H9 (cell line): Measurements from ENCODE around the gene CORO2B. TPM values are rescaled to one million over a fixed set of nuclear protein-coding genes. Genes with fewer than 3 reads are reported as not detected.

Source experiments
- DNase-seq: peaks from one replicate; pipeline ENCODE4 v3.0.0-alpha.2; 2017
- H2AFZ ChIP-seq: one replicate; pipeline ENCODE4 v1.6.1; 2013; ENCODE audit warnings: mild to moderate bottlenecking, low read length, control low read depth, moderate library complexity
- H2AK5ac ChIP-seq: 2 replicates; pipeline ENCODE4 v1.6.1; 2013; ENCODE audit warnings: low read length, control low read depth, mixed read lengths; ENCODE audit not compliant: insufficient read length
- H2BK120ac ChIP-seq: one replicate; pipeline ENCODE4 v1.6.1; 2013; ENCODE audit warnings: low read depth, mild to moderate bottlenecking, low read length, control low read depth, inconsistent platforms; ENCODE audit not compliant: poor library complexity, severe bottlenecking
- H2BK12ac ChIP-seq: 2 replicates; pipeline ENCODE4 v1.6.1; 2013; ENCODE audit warnings: low read length, control low read depth, mixed read lengths, low read depth; ENCODE audit not compliant: insufficient read length
- H2BK15ac ChIP-seq: 2 replicates; pipeline ENCODE4 v1.6.1; 2013; ENCODE audit warnings: low read depth, low read length, control low read depth
- H2BK20ac ChIP-seq: one replicate; pipeline ENCODE4 v1.6.1; 2013; ENCODE audit warnings: low read depth, mild to moderate bottlenecking, low read length, control low read depth, inconsistent platforms; ENCODE audit not compliant: poor library complexity, severe bottlenecking
- H2BK5ac ChIP-seq: 2 replicates; pipeline ENCODE4 v1.6.1; 2013; ENCODE audit warnings: low read length, control low read depth, mixed read lengths; ENCODE audit not compliant: insufficient read length
- H3K14ac ChIP-seq: 2 replicates; pipeline ENCODE4 v1.6.1; 2013; ENCODE audit warnings: low read length, control low read depth; ENCODE audit not compliant: insufficient read depth
- H3K18ac ChIP-seq: 2 replicates; pipeline ENCODE4 v1.6.1; 2013; ENCODE audit warnings: low read depth, mild to moderate bottlenecking, mixed read lengths, low read length, control low read depth; ENCODE audit not compliant: insufficient read length
- H3K23ac ChIP-seq: 2 replicates; pipeline ENCODE4 v1.6.1; 2013; ENCODE audit warnings: low read length, control low read depth, mixed read lengths, low read depth; ENCODE audit not compliant: insufficient read length
- H3K23me2 ChIP-seq: 2 replicates; pipeline ENCODE4 v1.6.1; 2013; ENCODE audit warnings: low read depth, mild to moderate bottlenecking, mixed read lengths, low read length, control low read depth; ENCODE audit not compliant: insufficient read length, poor library complexity, severe bottlenecking
- H3K27ac ChIP-seq: 2 replicates; pipeline ENCODE4 v1.5.1; 2013; ENCODE audit warnings: low read length, control low read depth, mixed read lengths, low read depth; ENCODE audit not compliant: insufficient read length
- H3K27me3 ChIP-seq: 2 replicates; pipeline ENCODE4 v1.6.1; 2013; ENCODE audit warnings: low read length, control low read depth, inconsistent platforms; ENCODE audit not compliant: insufficient read depth
- H3K4ac ChIP-seq: 2 replicates; pipeline ENCODE4 v1.6.1; 2013; ENCODE audit warnings: low read depth, mild to moderate bottlenecking, control low read depth, inconsistent platforms, low read length, moderate library complexity
- H3K4me1 ChIP-seq: 2 replicates; pipeline ENCODE4 v1.6.1; 2013; ENCODE audit warnings: low read length, control low read depth, inconsistent platforms; ENCODE audit not compliant: insufficient read depth
- H3K4me2 ChIP-seq: 2 replicates; pipeline ENCODE4 v1.6.1; 2013; ENCODE audit warnings: low read length, control low read depth, mixed read lengths; ENCODE audit not compliant: insufficient read length, insufficient read depth
- H3K56ac ChIP-seq: 2 replicates; pipeline ENCODE4 v1.6.1; 2013; ENCODE audit warnings: low read depth, mild to moderate bottlenecking, mixed read lengths, low read length, control low read depth; ENCODE audit not compliant: insufficient read length
- H3K79me1 ChIP-seq: 2 replicates; pipeline ENCODE4 v1.6.1; 2013; ENCODE audit warnings: low read depth, mild to moderate bottlenecking, moderate library complexity, low read length, control low read depth, inconsistent platforms; ENCODE audit not compliant: insufficient read depth, poor library complexity, severe bottlenecking
- H3K79me2 ChIP-seq: 2 replicates; pipeline ENCODE4 v1.6.1; 2013; ENCODE audit warnings: low read length, control low read depth, inconsistent platforms; ENCODE audit not compliant: insufficient read depth
- H3K9ac ChIP-seq: 2 replicates; pipeline ENCODE4 v1.6.1; 2013; ENCODE audit warnings: low read length, control low read depth, mixed read lengths; ENCODE audit not compliant: insufficient read length; ENCODE audit errors: extremely low read depth
- H3K9me3 ChIP-seq: one replicate; pipeline ENCODE4 v1.6.1; 2013; ENCODE audit warnings: low read depth, low read length, inconsistent platforms; ENCODE audit not compliant: control insufficient read depth
- H3T11ph ChIP-seq: one replicate; pipeline ENCODE4 v1.6.1; 2013; ENCODE audit warnings: mild to moderate bottlenecking, low read length, control low read depth, inconsistent platforms
- H4K20me1 ChIP-seq: one replicate; pipeline ENCODE4 v1.6.1; 2013; ENCODE audit not compliant: control insufficient read depth, insufficient read length, insufficient read depth
- H4K5ac ChIP-seq: 2 replicates; pipeline ENCODE4 v1.6.1; 2013; ENCODE audit warnings: low read depth, mild to moderate bottlenecking, mixed read lengths, low read length, control low read depth; ENCODE audit not compliant: insufficient read length
- H4K8ac ChIP-seq: replicated peaks from 2 replicates; pipeline ENCODE4 v1.6.1; 2013; ENCODE audit warnings: low read length, control low read depth, mixed read lengths, low read depth; ENCODE audit not compliant: insufficient read length
- H4K91ac ChIP-seq: 2 replicates; pipeline ENCODE4 v1.6.1; 2013; ENCODE audit warnings: low read depth, mild to moderate bottlenecking, moderate library complexity, mixed read lengths, low read length, control low read depth; ENCODE audit not compliant: insufficient read length
- H3K27ac Mint-ChIP-seq, 3 experiments: 2 replicates in 2 of 3; 3 replicates in 1 of 3; pipeline ENCODE4 v1.8.0; 2020 to 2021; ENCODE audit warnings: mixed read lengths in 3 of 3, mild to moderate bottlenecking in 1 of 3, moderate library complexity in 1 of 3
- H3K27me3 Mint-ChIP-seq: 2 replicates; pipeline ENCODE4 v1.8.0; 2021; ENCODE audit warnings: low read depth, mild to moderate bottlenecking, moderate library complexity, mixed read lengths
- H3K36me3 Mint-ChIP-seq, 3 experiments: 2 replicates in 2 of 3; 3 replicates in 1 of 3; pipeline ENCODE4 v1.8.0; 2020 to 2021; ENCODE audit warnings: low read depth in 3 of 3, mixed read lengths in 3 of 3; ENCODE audit not compliant: insufficient read depth in 1 of 3
- H3K4me1 Mint-ChIP-seq, 2 experiments: 2 replicates each; pipeline ENCODE4 v1.8.0; 2020; ENCODE audit warnings: mixed read lengths in 2 of 2
- H3K4me3 Mint-ChIP-seq, 2 experiments: 2 replicates in 1 of 2; 3 replicates in 1 of 2; pipeline ENCODE4 v1.8.0; 2020 to 2021; ENCODE audit warnings: mild to moderate bottlenecking in 2 of 2, mixed read lengths in 2 of 2, moderate library complexity in 1 of 2
- H3K9me3 Mint-ChIP-seq, 2 experiments: 2 replicates in 1 of 2; 3 replicates in 1 of 2; pipeline ENCODE4 v1.8.0; 2020; ENCODE audit warnings: mild to moderate bottlenecking in 2 of 2, mixed read lengths in 2 of 2, moderate library complexity in 1 of 2
- WGBS: extraction: QIAGEN DNeasy Blood & Tissue Kit; methylation state at CpG from one replicate; pipeline ENCODE4 v1.1.7; 2013; ENCODE audit warnings: missing lambda C conversion rate, low lambda C conversion rate, mixed read lengths; ENCODE audit not compliant: insufficient read length; ENCODE audit errors: extremely low coverage; 5-methylcytosine and 5-hydroxymethylcytosine counted together
- total RNA-seq: library from RNA; stranded (reverse); gene quantifications from 2 replicates; pipeline ENCODE4 v1.2.1, GENCODE V29; 2021
- TF ChIP-seq, protein P1 (sequence below): fragments of 200-600 bp; sonication (generic); conservative IDR thresholded peaks from 3 replicates; pipeline ENCODE4 v1.8.0; 2021; ENCODE audit warnings: antibody characterized with exemption, mild to moderate bottlenecking

CORO2B gene
- total RNA-seq, 1 experiment from 2014 or later, result 3.1 TPM

DNA sequence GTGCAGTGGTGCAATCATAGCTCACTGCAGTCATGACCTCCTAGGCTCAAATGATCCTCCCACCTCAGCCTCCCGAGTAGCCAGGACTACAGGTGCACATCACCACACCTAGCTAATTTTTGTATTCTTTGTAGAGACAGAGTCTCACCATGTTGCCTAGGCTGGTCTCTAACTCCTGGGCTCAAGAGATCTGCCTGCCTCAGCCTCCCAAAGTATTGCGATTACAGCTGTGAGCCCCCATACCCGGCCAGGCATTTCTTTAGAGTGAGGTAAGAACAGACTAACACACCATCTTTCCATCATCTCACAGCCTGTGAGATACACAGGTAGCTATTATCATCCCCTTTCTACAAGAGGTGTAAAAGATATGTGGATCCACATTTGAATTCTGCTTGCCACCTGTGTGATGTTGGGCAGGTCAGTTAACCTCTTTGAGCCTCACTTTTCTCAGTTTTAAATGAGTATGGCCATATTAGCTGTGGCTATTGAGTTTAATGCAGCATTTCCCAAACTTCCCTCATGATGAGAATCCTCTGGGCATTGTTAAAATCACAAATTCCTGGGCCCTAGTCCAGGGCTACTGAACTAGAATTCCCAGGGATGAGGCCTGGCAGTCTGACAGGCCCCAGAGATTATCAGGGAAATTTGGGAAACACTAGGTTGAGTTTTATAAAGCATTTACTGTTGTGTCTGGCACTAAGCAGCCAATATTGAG lies 195.9 kb downstream of the CORO2B start:
- Histone ChIP-seq H3K9me3 (no peaks in the 10 kb centered on the region), H3K79me2 (no peaks in the 10 kb centered on the region), H3K79me1 (no peaks in the 10 kb centered on the region), H2BK20ac (no peak overlapping the region), H2BK15ac (no peak overlapping the region), H3K4me2 (no peak overlapping the region), H3K18ac (no peak overlapping the region), H4K8ac (no peak overlapping the region), H3K14ac (no peak overlapping the region), H2AFZ (no peak overlapping the region), H2BK5ac (no peak overlapping the region), H3T11ph (no peak overlapping the region), H3K56ac (no peak overlapping the region), H3K4ac (no peak overlapping the region), H3K23ac (no peak overlapping the region), H4K5ac (no peak overlapping the region), H3K9ac (no peak overlapping the region), H3K23me2 (no peaks in the 10 kb centered on the region), H2BK12ac (no peak overlapping the region), H2AK5ac (no peak overlapping the region), H4K91ac (no peak overlapping the region), H2BK120ac (no peak overlapping the region), H3K4me1 (no peaks in the 10 kb centered on the region), H3K27ac (no peak overlapping the region), H4K20me1 (no peaks in the 10 kb centered on the region), H3K27me3 (no peaks in the 10 kb centered on the region; the same call in 1 of the 2 replicates)
- H3K9me3 Mint-ChIP-seq, result no peaks in the 10 kb centered on the region; a peak in 1 of 5 replicates
- H3K4me3 Mint-ChIP-seq, result no peak overlapping the region
- TF ChIP-seq, protein P1, sequence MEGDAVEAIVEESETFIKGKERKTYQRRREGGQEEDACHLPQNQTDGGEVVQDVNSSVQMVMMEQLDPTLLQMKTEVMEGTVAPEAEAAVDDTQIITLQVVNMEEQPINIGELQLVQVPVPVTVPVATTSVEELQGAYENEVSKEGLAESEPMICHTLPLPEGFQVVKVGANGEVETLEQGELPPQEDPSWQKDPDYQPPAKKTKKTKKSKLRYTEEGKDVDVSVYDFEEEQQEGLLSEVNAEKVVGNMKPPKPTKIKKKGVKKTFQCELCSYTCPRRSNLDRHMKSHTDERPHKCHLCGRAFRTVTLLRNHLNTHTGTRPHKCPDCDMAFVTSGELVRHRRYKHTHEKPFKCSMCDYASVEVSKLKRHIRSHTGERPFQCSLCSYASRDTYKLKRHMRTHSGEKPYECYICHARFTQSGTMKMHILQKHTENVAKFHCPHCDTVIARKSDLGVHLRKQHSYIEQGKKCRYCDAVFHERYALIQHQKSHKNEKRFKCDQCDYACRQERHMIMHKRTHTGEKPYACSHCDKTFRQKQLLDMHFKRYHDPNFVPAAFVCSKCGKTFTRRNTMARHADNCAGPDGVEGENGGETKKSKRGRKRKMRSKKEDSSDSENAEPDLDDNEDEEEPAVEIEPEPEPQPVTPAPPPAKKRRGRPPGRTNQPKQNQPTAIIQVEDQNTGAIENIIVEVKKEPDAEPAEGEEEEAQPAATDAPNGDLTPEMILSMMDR, result no peak
- no CpG with 5 or more reads among the region's 3 CpGs for WGBS
- peaks cover 11% of the 10 kb centered on the region in 2 experiments for H3K4me1 Mint-ChIP-seq
- H3K36me3 Mint-ChIP-seq, result peaks cover 10 to 21% (median 11%) of the 10 kb centered on the region in 3 experiments; a peak in 5 of 7 replicates
- peaks cover 14% of the 10 kb centered on the region for H3K27me3 Mint-ChIP-seq
- no peak for DNase-seq
- H3K27ac Mint-ChIP-seq, result no peak overlapping the region
